ENCODE results near the gene RAB44. TPM values are rescaled to one million over a fixed set of nuclear protein-coding genes. Genes with fewer than 3 reads are reported as not detected.

The RAB44 gene
- total RNA-seq, 1 experiment from 2014 or later = 0.05 TPM

DNA sequence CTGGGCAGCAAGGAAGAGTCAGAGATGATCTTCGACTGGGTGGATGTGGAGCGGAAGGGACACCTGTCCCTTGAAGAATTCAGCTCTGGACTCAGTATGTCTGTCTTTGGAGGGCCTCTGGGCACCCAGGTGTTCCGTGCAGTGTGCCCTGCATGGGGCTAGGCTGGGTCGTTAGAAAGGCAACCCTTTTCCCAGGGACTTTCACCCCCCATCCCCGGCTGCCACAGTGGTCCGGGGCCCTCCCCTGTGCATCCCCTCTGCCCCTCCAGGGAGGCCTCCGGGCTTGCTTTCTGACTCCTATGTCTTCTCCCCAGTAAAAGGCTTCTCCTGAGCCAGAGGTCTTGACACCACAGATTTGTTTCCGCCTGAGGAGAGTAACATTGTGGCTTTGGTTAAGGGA is 16.2 kb downstream of the RAB44 start:
- ChIA-PET CTCF (no interaction called here), POLR2A (no interaction called here), RAD21 (ENCODE audit: low non-redundant PET in 1 of 2, low total read pairs in 2 of 2, uncharacterized antibody in 2 of 2, unreplicated experiment in 2 of 2) (no interaction called here)
- 0 out of 4 replicates have a peak, but pooled peaks cover 0 to 6% of the 10 kb centered on the region in 2 experiments for H3K4me1 ChIP-seq (ENCODE audit: control insufficient read depth in 1 of 2, insufficient read depth in 2 of 2, low read length in 2 of 2)
- DNase-seq (ENCODE audit: low read depth, low spot score) (no peak), ATAC-seq (no peak)
- no peaks in the 10 kb centered on the region for H3K9me2 ChIP-seq (ENCODE audit: insufficient read depth)
- no peaks in the 10 kb centered on the region for H3K36me3 ChIP-seq (ENCODE audit: control insufficient read depth in 1 of 2, insufficient read depth in 2 of 2, low read length in 2 of 2)
- no peak overlapping the region for H3K4me3 ChIP-seq (replicated peaks in 1 of 2; ENCODE audit: low read depth in 1 of 2, low read length in 2 of 2)
- TF ChIP-seq FOSL1 (IDR thresholded peaks at IDR 0.05; ENCODE audit: low read depth) (no peak), ZFX (IDR thresholded peaks at IDR 0.05) (no peak), POLR2A (IDR thresholded peaks at IDR 0.05; ENCODE audit: borderline replicate concordance, extremely low read depth, insufficient read depth, insufficient read length) (no peak), CEBPB (IDR thresholded peaks at IDR 0.05; ENCODE audit: low read depth) (no peak), SIN3A (IDR thresholded peaks at IDR 0.05; ENCODE audit: low read depth) (no peak), JUND (IDR thresholded peaks at IDR 0.05) (no peak), RAD21 (IDR thresholded peaks at IDR 0.05; ENCODE audit: low read depth) (no peak), POLR2AphosphoS5 (IDR thresholded peaks at IDR 0.05; ENCODE audit: low read depth, low read length) (no peak)
- TF ChIP-seq, protein P1, sequence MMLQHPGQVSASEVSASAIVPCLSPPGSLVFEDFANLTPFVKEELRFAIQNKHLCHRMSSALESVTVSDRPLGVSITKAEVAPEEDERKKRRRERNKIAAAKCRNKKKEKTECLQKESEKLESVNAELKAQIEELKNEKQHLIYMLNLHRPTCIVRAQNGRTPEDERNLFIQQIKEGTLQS (IDR thresholded peaks at IDR 0.05) = no peak
- no peak overlapping the region for H3K4me2 ChIP-seq (ENCODE audit: low read length)
- intact Hi-C loops (cut with micrococcal nuclease) = no loop called here
- BruUV-seq (replicated peaks) = no TSS peak
- no peaks in the 10 kb centered on the region for H4K20me1 ChIP-seq (ENCODE audit: insufficient read depth)
- H3K27me3 ChIP-seq (ENCODE audit: insufficient read depth, low read length) = no peaks in the 10 kb centered on the region
- H3K27ac ChIP-seq (ENCODE audit: low read depth, low read length) = no peak overlapping the region
- H3K9ac ChIP-seq (ENCODE audit: low read length) = no peak overlapping the region
- H3K79me2 ChIP-seq (ENCODE audit: insufficient read depth, low read length) = no peaks in the 10 kb centered on the region
- H3K9me3 ChIP-seq (ENCODE audit: control insufficient read depth in 1 of 2, insufficient read depth in 1 of 2, low read depth in 1 of 2, low read length in 2 of 2) = no peaks in the 10 kb centered on the region
- H2AFZ ChIP-seq (ENCODE audit: low read depth, low read length, poor library complexity, severe bottlenecking) = no peak overlapping the region

DNA sequence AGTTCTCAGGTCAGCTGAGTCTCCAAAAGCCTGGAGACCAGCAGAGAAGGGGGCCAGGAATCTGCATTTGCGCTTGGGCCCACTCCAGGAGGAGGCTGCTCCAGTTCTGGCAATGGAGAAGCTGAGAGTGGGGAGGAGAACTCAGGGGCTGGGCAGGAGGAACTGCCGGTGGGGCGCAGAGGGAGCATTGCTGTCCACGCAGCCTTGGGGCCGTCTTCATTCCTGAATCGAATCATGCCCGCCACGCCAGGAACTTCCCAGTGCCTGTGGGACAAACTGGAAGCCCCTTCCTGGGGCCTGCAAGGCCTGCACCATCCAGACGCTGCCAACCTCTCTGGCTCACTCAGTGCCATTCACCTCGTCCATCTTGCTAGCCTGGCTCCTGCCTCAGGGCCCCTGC is 16.9 kb downstream of the RAB44 start:
- Histone ChIP-seq H2AFZ (ENCODE audit: low read depth, low read length, poor library complexity, severe bottlenecking) (no peak overlapping the region), H3K9me2 (ENCODE audit: insufficient read depth) (no peaks in the 10 kb centered on the region), H3K36me3 (ENCODE audit: control insufficient read depth in 1 of 2, insufficient read depth in 2 of 2, low read length in 2 of 2) (no peaks in the 10 kb centered on the region), H3K27ac (ENCODE audit: low read depth, low read length) (no peak overlapping the region), H3K9ac (ENCODE audit: low read length) (no peak overlapping the region), H3K79me2 (ENCODE audit: insufficient read depth, low read length) (no peaks in the 10 kb centered on the region), H3K4me1 (ENCODE audit: control insufficient read depth in 1 of 2, insufficient read depth in 2 of 2, low read length in 2 of 2) (0 out of 4 replicates have a peak, but pooled peaks cover 0 to 6% of the 10 kb centered on the region in 2 experiments), H3K4me3 (replicated peaks in 1 of 2; ENCODE audit: low read depth in 1 of 2, low read length in 2 of 2) (no peak overlapping the region), H3K27me3 (ENCODE audit: insufficient read depth, low read length) (no peaks in the 10 kb centered on the region), H4K20me1 (ENCODE audit: insufficient read depth) (no peaks in the 10 kb centered on the region), H3K9me3 (ENCODE audit: control insufficient read depth in 1 of 2, insufficient read depth in 1 of 2, low read depth in 1 of 2, low read length in 2 of 2) (no peaks in the 10 kb centered on the region), H3K4me2 (ENCODE audit: low read length) (no peak overlapping the region)
- ChIA-PET CTCF (no interaction called here), RAD21 (ENCODE audit: low non-redundant PET in 1 of 2, low total read pairs in 2 of 2, uncharacterized antibody in 2 of 2, unreplicated experiment in 2 of 2) (no interaction called here), POLR2A (no interaction called here)
- ATAC-seq (no peak), DNase-seq (ENCODE audit: low read depth, low spot score) (no peak)
- no TSS peak for BruUV-seq (replicated peaks)
- TF ChIP-seq, protein P2, sequence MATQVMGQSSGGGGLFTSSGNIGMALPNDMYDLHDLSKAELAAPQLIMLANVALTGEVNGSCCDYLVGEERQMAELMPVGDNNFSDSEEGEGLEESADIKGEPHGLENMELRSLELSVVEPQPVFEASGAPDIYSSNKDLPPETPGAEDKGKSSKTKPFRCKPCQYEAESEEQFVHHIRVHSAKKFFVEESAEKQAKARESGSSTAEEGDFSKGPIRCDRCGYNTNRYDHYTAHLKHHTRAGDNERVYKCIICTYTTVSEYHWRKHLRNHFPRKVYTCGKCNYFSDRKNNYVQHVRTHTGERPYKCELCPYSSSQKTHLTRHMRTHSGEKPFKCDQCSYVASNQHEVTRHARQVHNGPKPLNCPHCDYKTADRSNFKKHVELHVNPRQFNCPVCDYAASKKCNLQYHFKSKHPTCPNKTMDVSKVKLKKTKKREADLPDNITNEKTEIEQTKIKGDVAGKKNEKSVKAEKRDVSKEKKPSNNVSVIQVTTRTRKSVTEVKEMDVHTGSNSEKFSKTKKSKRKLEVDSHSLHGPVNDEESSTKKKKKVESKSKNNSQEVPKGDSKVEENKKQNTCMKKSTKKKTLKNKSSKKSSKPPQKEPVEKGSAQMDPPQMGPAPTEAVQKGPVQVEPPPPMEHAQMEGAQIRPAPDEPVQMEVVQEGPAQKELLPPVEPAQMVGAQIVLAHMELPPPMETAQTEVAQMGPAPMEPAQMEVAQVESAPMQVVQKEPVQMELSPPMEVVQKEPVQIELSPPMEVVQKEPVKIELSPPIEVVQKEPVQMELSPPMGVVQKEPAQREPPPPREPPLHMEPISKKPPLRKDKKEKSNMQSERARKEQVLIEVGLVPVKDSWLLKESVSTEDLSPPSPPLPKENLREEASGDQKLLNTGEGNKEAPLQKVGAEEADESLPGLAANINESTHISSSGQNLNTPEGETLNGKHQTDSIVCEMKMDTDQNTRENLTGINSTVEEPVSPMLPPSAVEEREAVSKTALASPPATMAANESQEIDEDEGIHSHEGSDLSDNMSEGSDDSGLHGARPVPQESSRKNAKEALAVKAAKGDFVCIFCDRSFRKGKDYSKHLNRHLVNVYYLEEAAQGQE (IDR thresholded peaks at IDR 0.05; ENCODE audit: low read depth) = no peak
- intact Hi-C loops (cut with micrococcal nuclease) = no loop called here

All from HCT116 (cell line).